HG02588 (cell line): ENCODE data around the gene LVRN.

Experiments
- ATAC-seq: cut with Tn5 transposase; IDR thresholded peaks from one replicate; pipeline ENCODE4 v1.9.1; 2021; ENCODE audit warnings: mild to moderate bottlenecking, moderate library complexity; ENCODE audit not compliant: unreplicated experiment

LVRN gene

GRCh38 chr5:116013207-116013785 is 51.0 kb downstream of the LVRN start:
- ATAC-seq, result no peak

- ATAC-seq, result no peak
These were observed 51.7 kb downstream of the LVRN start for GRCh38 chr5:116013936-116014335.

GRCh38 chr5:116023619-116024018 is 61.3 kb downstream of the LVRN start:
- no peak for ATAC-seq

GRCh38 chr5:116025866-116026265 is 63.6 kb downstream of the LVRN start:
- no peak for ATAC-seq

- ATAC-seq, result peak; percentile 72
These were observed 69.8 kb downstream of the LVRN start, which contains the start of gene ARL14EPL for GRCh38 chr5:116032094-116032517. TSS of gene ARL14EPL (plus strand) at chr5:116032472. CDS start at chr5:116051466, 18,994 bp downstream.

- ATAC-seq, result no peak
These were observed 70.7 kb downstream of the LVRN start for GRCh38 chr5:116032991-116033390.

- no peak for ATAC-seq
These were observed 72.8 kb downstream of the LVRN start for GRCh38 chr5:116035123-116035522.

GRCh38 chr5:116037236-116037822 is 75.1 kb downstream of the LVRN start:
- no peak for ATAC-seq

- peak; percentile 73 for ATAC-seq
These were observed 76.5 kb downstream of the LVRN start for GRCh38 chr5:116038817-116039216.

- ATAC-seq, result no peak
These were observed 80.1 kb downstream of the LVRN start for GRCh38 chr5:116042375-116042774.

- ATAC-seq, result no peak
These were observed 81.8 kb downstream of the LVRN start for GRCh38 chr5:116044073-116044472.

GRCh38 chr5:116045821-116046220 is 83.5 kb downstream of the LVRN start:
- no peak for ATAC-seq

GRCh38 chr5:116046261-116046660 is 84.0 kb downstream of the LVRN start:
- ATAC-seq, result no peak

GRCh38 chr5:116046823-116047222 is 84.5 kb downstream of the LVRN start:
- no peak for ATAC-seq

- no peak for ATAC-seq
These were observed 96.2 kb downstream of the LVRN start for GRCh38 chr5:116058346-116058936.

GRCh38 chr5:116062352-116062751 is 100.1 kb downstream of the LVRN start:
- no peak for ATAC-seq

GRCh38 chr5:116063950-116064349 is 101.7 kb downstream of the LVRN start:
- ATAC-seq, result no peak

GRCh38 chr5:116068028-116068632 is 105.9 kb downstream of the LVRN start:
- ATAC-seq, result no peak

- no peak for ATAC-seq
These were observed 108.9 kb downstream of the LVRN start for GRCh38 chr5:116071211-116071610.

GRCh38 chr5:116075191-116075831 is 113.0 kb downstream of the LVRN start:
- ATAC-seq, result no peak

GRCh38 chr5:116076496-116076895 is 114.2 kb downstream of the LVRN start:
- peak; percentile 100 for ATAC-seq
